GM21447 (cell line): ENCODE measurements around the gene MTREX.

Experiments used
- ATAC-seq: cut with Tn5 transposase; IDR thresholded peaks from one replicate; pipeline ENCODE4 v1.9.1; 2021; ENCODE audit not compliant: unreplicated experiment

The MTREX gene

DNA sequence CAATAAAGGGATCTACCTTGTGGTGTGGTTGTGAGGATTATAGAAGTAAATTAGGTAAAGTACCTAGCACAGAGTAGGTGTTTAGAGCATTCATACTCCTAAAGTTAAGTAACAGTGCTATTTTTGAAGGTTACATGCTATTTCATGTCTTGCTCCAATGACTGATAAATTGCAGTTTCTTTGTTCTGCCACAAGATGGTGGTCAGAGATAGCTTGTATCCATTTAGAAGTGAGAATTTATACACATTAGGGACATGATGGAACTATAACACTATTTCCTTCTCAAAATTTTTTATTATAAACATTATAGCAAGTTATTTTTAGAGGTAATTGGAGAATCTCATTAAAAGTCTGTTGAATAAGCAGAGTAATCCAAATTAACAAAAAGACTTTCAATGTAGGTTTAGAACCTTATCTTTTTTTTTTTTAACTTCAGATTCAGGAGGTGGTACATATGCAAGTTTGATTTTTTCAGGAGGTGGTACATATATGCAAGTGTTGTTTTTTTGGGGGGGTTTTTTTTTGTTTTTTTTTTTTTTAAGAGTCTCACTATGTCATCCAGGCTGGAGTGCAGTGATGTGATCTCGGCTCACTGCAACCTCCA is 17.1 kb downstream of the MTREX start:
- peak; percentile 53 for ATAC-seq

DNA sequence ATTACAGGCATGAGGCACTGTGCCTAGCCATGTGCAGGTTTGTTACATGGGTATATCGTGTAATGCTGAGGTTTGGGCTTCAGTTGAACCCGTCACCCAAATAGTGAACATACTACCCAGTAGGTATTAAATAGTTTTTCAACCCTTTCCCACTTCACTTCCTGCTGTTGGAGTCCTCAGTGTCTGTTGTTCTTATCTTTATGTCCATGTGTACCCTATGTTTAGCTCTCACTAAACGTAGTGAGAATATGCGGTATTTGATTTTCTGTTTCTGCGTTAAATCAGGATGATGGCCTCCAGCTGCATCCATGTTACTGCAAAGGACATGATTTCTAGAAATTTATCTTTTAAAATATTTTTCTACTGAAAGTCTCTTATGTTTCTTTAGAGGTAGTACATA is 17.8 kb downstream of the MTREX start:
- no peak for ATAC-seq

DNA sequence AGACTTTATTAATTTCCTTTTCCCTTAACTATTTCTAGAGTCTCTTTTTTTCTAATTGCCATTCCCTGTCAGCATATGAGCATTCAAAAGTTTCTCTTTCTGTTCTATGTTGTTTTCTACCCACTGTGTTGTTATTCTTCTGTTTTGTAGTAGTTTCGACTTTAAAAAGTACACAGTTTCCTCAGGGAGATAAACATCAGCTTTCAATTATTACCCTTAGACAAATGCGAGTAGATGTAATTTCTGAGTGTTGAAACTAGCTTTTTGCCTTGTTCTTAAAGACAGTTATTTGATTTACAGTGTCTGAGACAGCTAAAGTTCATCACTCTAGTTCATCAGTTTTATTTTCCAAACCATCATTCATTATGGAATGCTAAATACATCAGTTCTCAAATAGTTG is 19.5 kb downstream of the MTREX start:
- ATAC-seq: no peak

DNA sequence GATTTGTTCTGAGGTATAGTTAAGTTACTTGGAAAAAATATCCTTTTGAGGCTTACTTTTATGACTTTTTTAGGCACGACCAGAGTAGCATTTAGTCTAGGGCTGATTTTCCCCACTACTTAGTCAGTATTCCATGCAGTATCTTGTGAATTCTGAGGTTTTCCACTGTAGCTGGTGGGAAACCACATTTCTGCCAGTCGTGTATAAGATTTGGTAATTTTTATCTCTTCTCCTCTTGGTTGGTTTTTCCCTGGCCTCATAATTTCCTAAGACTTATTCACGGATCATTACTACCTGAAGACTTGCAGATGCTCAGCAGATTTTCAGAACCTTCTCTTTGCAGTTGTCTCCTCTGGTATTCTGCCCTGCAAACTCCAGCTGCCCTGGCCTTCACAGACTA is 23.5 kb downstream of the MTREX start:
- no peak for ATAC-seq

DNA sequence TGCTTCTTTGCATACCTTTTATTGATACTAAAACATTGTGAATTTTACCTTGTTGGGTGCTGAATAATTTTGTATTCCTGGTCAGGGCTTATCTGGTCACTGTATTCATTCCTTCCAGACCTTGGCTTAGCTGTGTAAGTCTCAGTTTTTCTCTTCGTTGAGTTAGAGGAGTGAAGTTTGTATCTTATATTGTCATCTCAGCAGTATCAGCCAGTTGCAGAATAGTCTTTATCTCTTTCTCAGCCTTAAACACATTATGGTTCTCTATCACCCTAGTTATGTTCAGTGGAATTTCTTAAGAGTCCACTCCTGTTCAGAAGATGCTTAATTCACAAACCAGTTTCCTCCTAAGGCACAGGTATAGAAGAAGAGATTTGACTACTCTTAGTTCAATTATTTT is 25.2 kb downstream of the MTREX start:
- ATAC-seq: no peak

DNA sequence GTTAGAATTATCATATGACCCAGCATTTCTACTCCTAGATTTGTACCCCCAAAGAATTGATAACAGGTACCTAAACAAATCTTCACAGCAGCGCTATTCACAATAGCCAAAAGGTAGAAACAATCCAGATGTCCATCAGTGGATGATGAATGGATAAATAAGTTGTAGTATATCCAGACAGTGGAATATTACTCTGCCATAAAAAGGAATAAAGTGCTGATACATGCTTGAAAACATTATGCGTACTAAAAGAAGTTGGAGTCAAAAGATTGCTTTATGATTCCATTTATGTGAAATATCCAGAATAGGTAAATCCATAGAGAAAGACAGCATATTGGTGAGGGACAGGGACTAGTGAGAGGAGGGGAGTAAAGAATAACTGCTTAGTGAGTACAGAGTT is 26.0 kb downstream of the MTREX start:
- ATAC-seq: no peak

DNA sequence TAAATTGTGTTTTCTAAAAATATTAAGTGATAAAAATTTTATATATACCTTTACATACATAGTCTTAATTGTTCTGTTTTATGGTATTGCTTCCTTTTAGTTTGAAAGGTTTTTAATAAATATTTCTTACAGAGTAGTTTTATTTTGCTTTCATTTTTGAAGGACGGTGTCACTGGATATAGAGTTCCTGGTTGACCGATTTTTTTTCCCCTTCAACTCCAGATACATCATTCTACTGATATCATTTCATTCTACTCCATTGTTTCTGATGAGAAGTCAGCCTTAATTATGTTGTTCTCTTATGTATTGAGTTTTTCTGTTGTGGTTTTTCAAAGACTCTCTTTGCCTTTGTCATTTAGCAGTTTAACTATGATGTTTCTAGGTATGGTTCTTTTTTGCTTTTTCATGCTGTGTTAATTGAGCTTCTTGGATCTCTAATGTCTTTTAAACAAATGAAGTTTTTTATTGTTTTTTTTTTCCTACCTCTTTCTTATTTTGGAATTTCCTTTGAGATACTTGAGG is 30.4 kb downstream of the MTREX start:
- no peak for ATAC-seq

DNA sequence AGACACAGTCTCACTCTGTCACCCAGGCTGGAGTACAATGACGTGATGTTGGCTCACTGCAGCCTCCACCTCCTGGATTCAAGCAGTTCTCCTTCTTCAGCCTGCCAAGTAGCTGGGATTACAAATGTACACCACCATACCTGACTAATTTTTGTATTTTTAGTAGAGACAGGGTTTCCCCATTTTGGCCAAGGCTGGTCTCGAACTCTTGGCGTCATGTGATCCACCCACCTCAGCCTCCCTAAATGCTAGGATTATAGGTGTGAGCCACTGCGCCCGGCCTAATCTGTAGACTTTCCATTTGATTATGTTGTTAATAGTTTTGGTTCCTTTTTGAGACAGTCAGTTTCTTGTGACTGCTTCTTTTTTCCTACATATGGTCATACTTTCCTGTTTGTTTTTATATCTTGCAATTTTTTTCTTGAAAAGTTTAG is 31.0 kb downstream of the MTREX start:
- ATAC-seq: peak; percentile 71

DNA sequence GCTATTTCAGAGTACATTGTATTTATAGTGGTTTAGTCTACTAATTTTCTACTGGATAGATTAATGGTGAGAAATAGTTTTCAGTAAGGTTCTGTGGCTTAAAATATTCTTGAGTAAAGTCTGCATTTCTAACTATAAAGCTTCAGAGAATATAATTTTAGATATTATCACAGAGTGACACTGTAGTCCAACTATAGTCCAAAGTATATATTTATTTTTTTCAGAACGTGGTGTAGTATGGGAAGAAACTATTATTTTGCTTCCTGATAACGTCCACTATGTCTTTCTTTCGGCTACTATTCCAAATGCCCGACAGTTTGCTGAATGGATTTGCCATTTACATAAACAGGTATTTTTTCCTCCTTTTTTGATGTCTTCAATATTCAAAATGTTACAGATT is 35.3 kb downstream of the MTREX start:
- no peak for ATAC-seq

DNA sequence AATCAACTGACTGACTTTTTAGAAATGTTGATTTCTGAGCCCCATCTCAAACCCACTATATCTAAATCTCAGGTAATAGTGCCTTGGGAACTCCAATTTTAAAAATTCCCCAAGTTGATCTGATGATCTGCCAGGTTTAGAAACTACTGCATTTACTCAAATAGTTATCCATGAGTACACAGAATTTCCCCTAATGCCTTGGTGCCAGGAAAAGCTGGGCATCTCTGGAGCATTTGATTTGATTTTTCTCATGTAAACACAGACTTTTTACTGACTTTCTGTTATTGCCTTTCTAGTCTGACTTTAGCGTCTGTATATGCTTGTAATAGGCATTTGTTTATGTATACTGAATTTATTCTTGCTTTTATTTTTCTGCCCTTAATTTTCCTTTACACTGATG is 35.8 kb downstream of the MTREX start:
- ATAC-seq: no peak

DNA sequence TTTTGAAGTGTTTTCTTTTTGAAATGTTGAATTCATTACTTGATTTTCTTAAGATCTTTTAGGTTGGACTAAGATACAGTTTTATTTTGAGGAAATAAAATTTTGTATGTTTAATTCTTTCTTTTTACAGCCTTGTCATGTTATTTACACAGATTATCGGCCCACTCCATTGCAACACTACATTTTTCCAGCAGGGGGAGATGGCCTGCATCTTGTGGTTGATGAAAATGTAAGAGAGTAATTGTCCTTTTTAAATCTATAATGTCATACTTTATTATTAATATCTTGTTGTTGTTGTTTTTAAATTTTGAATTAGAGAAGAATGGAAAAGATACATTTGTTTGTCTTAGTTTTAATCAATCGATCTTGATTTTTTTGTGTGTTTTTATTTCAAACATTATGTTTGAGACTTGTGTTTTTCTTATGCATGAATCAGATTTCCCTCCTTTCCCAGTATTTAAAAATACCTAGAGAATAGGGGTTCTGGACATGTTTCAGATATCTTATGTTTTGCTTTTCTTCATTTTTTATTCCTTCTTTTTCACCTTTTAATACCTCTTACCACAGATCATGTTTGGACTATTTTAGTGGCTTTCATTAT is 36.7 kb downstream of the MTREX start:
- ATAC-seq: no peak

DNA sequence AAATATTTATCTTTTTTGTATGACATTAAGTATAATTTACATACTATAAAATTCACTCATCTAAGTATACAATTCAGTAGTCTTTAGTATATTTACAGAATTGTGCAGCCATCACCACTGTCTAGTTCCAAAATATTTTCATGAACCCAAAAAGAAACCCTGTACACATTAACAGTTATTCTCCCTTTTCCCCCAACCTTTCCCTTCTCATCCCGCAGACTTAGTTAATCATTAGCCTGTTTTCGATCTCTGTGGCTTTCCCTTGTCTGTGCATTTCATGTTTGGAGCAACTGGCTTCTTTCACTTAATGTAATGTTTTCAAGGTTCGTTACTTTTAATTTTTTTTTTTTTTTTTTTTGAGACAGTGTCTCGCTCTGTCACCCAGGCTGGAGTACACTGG is 37.5 kb downstream of the MTREX start:
- ATAC-seq: no peak

DNA sequence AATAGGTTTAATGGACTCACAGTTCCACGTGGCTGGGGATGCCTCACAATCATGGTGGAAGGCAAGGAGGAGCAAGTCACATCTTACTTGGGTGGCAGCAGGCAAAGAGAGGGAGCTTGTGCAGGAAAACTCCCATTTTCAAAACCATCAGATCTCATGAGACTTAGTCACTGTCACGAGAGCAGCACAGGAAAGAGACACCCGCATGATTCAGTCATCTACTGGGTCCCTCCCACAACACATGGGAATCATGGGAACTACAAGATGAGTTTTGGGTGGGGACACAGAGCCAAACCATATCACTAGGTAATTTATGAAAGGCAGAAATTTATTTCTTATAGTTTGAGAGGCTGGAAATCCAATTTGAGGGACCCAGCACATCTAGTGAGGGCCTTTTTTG is 40.0 kb downstream of the MTREX start:
- no peak for ATAC-seq

DNA sequence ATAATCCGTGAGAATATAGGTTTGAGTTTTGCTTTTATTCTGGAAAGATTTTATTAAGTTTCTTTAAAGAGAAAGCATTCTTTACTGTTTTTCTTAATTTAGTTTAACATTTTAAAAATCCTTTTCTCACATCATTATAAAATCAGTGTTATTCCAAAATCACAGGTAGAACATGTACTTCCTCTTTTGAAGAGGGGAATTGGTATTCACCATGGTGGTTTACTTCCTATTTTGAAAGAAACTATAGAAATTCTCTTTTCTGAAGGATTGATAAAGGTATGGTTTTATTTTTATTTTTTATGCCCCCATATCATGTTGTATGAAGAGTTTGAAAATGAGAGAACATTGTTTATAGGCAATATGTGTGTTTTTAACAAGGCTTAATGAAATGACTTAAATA is 43.0 kb downstream of the MTREX start:
- no peak for ATAC-seq

DNA sequence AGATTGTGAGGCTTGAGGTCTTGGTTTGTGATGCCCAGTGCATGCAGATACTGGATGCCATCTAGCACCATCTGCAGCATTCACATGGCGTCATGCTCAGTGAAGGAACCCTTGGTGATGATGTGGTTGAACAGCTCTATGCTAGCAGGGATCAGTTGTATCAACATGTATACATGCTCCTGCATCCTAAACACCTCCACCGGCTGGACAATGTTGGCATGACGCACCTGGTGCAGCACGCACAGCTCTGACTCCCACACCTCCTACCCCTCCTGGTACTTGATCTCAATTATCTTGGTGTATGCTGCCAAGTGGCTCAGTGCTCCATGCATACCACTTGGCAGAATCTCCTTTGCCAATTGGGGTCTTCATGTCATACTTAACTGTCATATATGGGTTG is 49.1 kb downstream of the MTREX start:
- ATAC-seq: no peak

DNA sequence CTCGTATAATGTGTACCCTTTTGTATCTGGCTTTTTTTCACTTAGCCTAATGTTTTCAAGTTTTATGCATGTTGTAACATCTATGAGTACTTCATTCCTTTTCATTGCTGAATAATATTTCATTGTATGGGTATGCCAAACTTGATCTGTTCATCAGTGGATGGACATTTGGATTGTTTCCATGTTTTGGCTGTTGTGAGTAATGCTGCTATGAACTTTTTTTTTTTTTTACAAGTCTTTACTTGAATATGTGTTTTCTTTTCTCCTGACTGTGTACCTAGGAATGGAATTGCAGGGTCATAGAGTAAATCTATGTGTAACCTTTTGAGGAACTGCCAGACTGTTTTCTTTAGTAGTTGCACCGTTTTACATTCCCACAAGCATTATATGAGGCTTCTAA is 52.4 kb downstream of the MTREX start:
- ATAC-seq: no peak

DNA sequence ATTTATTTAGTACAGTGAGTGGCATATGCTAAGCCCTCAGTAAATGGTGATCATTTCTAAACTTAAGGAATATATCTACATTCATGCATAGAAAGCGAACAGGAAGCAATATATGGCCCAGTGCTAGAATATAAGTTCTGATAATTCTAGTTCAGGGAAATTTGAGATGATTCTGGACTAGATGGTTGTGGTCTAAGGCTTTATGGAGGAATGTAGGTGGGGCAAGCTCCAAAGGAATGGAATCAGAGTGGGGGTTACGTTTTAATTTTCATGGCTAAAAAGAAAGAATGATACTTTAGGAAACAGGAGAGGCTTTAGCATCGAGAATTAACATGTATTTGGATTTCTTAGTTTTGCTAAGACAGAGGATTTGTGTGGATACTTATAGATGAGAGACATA is 56.1 kb downstream of the MTREX start:
- ATAC-seq: no peak

DNA sequence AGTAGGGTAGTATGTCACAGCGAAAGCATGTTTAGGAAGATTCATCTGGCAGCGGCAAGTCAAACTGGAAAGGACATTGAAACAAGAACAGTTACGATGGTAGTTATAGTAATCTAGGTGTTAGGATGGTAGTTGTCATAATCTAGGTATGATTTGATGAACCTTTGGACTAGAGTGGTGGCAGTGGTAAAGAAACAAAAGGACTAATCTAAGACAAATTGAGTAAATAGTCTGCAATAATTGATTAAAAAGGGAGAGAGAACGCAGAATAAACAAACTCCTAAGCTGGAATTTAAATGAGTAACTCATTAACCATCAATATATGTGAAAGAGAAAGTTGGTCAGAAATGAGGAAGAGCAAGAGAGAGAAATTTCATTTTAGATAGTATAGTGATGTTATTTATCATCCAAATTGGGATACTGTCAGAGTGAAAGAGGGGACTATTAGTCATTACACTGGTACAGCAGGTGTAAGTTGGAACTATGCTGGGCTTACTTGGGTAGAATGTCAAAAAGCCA is 56.8 kb downstream of the MTREX start:
- peak; percentile 97 for ATAC-seq

DNA sequence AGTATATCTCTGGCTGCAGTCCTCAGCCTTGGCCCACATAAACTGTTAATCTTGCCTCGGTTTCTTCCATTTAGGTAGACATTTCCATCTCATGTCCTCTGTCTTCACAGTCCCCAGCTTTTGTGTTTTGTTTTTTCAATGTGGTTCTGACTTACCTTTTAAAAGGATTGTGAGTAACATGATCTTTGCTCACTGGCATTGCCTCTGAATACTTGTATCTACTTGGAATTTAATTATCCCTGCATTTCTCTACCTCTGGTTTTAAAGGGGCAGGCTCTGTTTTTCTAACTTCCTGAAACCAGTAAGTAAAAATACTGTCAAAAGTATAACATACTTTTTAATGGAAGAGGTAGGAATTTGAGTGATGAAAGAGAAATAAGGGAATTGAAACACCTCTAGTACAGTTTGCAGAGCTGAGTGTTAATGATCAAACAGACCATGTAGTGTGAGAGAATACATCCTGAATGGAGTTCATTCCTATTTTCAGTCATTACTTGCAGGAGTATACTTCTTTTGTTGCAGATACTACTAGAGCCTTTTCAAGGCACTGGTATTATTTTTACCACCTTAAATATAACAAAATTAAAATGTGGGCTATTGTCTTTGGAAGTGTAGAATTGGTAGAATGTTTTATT is 62.6 kb downstream of the MTREX start:
- no peak for ATAC-seq

DNA sequence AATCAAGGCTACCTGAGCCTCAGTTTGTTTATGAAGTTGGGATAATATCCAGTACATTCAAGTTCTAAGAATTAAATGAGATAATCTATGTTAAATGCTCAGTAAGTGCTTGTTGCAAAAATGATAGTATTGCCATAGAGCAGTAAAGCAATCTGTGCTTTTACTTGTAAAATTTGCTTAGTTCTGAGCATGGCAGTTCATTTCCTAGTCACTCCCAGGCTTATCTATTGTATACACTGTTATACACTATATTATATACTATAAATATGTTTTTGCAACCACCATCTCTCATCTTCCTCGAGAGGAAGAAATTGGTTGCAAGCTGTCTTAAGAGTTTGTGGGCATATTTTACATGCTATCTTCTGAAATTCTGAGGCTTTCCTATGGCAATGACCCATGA is 63.4 kb downstream of the MTREX start:
- no peak for ATAC-seq

DNA sequence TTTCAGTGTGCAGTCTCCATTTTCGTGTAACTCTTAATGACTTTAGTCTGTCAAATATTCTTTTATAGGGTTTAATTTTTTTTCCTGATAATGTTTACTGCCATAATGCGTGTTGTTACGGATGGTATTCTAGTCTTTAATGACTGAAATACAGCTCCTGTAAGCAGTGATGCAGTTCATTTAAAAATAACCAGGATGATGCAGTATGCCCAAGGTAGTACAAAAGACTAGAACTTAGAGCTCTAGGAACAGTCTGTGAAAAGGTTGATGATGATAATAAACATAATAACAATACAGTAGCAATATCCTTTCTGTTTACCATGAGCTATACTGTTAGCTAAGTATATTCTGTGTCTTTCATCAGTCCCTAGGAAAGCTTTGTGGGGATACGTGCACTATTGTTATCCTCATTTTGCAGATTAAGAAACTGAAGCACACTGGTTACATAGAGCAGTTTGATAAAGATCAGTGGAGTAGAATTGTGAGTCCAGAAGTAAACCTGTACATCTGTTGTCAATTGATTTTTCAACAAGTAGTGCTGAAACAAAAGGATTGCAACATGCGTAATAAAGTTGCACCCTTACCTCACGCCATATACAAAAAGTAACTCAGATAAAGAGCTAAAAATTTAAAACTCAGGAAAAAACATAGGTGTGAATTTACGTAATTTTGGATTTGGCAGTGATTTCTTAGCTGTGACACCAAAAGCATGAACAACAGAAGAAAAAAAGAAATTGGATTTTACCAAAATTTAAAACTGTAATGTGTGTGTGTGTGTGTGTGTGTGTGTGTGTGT is 64.5 kb downstream of the MTREX start:
- ATAC-seq: no peak

DNA sequence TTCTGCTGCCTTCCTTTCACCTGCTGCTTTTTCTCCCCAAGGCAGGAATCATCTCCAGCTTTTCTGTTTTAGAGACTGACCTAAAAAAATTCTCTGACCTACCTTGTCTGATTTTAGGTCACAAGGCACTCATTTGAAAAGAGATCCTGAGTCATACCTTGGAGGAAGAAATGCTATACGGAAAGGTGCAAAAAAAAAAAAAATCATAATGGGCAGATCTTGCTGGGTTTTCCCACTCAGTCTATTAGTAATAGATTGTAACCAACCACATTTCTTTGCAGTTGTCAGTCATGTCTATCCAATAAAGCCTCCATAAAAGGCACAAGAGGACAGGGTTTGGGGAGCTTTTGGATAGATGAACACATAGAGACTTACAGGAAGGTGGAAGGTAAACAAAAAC is 70.0 kb downstream of the MTREX start:
- ATAC-seq: no peak
